Effector memory CD8-positive, alpha-beta T cell (primary cell): ENCODE measurements around the gene AUTS2.

Source experiments
- ATAC-seq: fragments of 150-1000 bp; cut with Tn5 transposase; replicated peaks from 2 replicates; pipeline ENCODE4 v1.10.0; 2021; ENCODE audit warnings: mild to moderate bottlenecking, moderate library complexity
- DNase-seq, 3 experiments: peaks; one replicate each; pipeline ENCODE4 v3.0.0; 2021
- H3K27ac Mint-ChIP-seq, 2 donors: one replicate each; pipeline ENCODE4 v1.8.0; 2022; ENCODE audit warnings: mild to moderate bottlenecking in 2 of 2, mixed read lengths in 2 of 2, moderate library complexity in 2 of 2
- H3K27me3 Mint-ChIP-seq, 2 donors: one replicate each; pipeline ENCODE4 v1.8.0; 2022; ENCODE audit warnings: mixed read lengths in 2 of 2
- H3K36me3 Mint-ChIP-seq: one replicate; pipeline ENCODE4 v1.8.0; 2022; ENCODE audit warnings: mild to moderate bottlenecking, moderate library complexity, mixed read lengths; ENCODE audit not compliant: insufficient read depth
- H3K4me1 Mint-ChIP-seq, 2 donors: one replicate each; pipeline ENCODE4 v1.8.0; 2022; ENCODE audit warnings: low read depth in 2 of 2, mixed read lengths in 2 of 2
- H3K4me3 Mint-ChIP-seq, 2 donors: one replicate each; pipeline ENCODE4 v1.8.0; 2022; ENCODE audit warnings: mild to moderate bottlenecking in 2 of 2, mixed read lengths in 2 of 2, moderate library complexity in 2 of 2
- H3K9me3 Mint-ChIP-seq, 2 donors: one replicate each; pipeline ENCODE4 v1.8.0; 2022; ENCODE audit warnings: mixed read lengths in 2 of 2

Gene AUTS2

GRCh38 chr7:70208236-70209063 is 610.2 kb downstream of the AUTS2 start:
- Mint-ChIP-seq H3K27me3 (no peaks in the 10 kb centered on the region), H3K9me3 (no peaks in the 10 kb centered on the region), H3K27ac (no peak overlapping the region), H3K4me3 (no peak overlapping the region), H3K36me3 (no peaks in the 10 kb centered on the region), H3K4me1 (no peaks in the 10 kb centered on the region)
- no peak for ATAC-seq
- no peak for DNase-seq

DNA sequence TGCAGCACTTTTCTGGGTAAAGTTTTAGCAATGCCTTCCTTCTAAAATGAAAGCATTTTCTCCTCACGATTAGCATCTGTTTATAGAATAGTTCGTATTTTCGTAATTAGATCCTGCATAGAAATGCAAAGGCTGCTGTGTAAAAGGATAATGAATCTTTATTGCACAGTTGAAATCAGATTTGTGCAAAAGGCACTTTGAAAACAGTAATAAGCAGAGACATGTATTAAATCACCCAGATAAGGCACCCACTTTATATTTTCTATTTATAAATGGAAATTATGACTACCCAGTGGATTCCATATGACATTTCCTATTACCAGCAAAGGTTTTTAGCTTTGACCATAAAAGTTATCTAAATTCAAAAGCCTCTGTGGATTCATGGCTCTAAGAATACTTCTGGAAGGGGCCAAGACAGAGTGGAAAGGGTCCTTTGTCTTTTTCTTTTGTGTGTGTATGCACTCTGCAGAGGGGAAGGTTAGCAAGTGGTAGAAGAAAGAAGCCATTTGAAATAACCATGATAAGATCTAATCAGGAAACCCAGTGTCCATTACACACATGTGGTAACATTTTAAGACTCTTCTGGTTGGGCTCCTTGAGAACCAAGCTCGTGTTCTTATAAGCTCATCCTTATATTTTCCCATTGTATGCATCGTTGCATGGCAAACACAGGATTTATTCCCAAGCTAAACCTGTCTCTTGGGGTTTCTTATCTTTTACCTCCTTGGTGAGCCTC is 612.1 kb downstream of the AUTS2 start:
- Mint-ChIP-seq H3K27me3 (no peaks in the 10 kb centered on the region), H3K9me3 (no peaks in the 10 kb centered on the region), H3K4me3 (no peak overlapping the region), H3K36me3 (no peaks in the 10 kb centered on the region), H3K4me1 (no peaks in the 10 kb centered on the region), H3K27ac (no peak overlapping the region)
- ATAC-seq, result no peak
- DNase-seq, result no peak

DNA sequence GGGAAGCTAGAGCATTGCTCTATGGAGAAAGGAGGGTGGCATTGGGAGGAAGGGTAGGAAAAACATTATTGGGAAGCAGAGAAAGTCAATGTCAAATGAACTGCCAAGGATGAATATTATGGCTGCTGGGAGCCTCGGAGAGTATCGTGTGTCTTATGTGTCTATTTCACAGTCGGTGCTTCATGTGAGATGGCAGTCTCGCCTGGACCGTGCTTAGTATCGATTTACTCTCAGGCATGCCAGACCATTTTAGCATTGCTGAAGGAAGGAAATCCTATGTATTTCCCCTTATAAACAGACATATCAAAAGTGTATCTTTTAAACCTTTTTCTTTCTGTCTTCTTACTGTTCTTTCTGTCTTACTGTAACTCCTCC is 612.6 kb downstream of the AUTS2 start:
- Mint-ChIP-seq H3K4me1 (no peaks in the 10 kb centered on the region), H3K27me3 (no peaks in the 10 kb centered on the region), H3K9me3 (no peaks in the 10 kb centered on the region), H3K4me3 (no peak overlapping the region), H3K36me3 (no peaks in the 10 kb centered on the region), H3K27ac (no peak overlapping the region)
- ATAC-seq (no peak), DNase-seq (no peak)

DNA sequence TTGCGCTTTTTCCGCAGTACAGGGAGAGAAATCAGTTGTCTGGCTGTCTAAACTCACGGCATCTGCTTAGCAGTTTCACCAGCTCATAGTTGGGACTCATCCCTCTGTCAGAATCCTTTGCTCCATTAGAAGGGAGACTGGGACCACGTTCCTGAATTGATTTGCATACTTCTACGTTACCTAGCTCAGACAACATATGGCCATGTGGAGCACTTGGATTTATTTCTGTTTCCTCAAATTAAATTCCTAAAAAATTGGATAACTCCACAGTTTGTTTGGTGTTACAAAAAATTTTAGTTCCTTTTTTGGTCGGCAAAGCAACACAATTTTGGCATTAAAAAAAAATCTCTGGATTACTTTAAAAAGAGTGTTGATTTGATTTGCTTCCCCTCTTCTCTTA is 614.0 kb downstream of the AUTS2 start:
- no peaks in the 10 kb centered on the region for H3K9me3 Mint-ChIP-seq
- no peak for DNase-seq
- peaks cover 0 to 3% of the 10 kb centered on the region in 2 donors for H3K4me1 Mint-ChIP-seq
- no peak for ATAC-seq
- no peaks in the 10 kb centered on the region for H3K27me3 Mint-ChIP-seq
- no peak overlapping the region for H3K4me3 Mint-ChIP-seq
- H3K36me3 Mint-ChIP-seq, result no peaks in the 10 kb centered on the region
- H3K27ac Mint-ChIP-seq, result no peak overlapping the region

DNA sequence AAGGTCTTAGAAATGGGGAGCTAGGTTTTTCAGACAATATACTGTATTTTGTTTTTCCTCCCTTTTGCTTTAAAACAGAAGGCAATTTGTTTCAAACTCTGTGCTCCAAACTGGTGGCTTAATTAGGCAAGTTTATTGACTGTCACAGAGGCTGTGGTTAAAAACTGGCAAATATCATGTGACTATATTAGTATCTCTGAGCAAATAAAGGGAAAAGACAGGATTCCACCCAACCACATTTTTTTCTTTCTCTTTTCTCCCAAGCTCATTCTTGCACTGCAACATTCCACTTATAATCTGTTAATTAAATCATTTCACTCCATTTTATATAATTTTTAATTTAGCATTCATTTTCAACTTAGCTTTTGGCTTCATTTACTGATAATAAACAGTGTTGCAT is 615.8 kb downstream of the AUTS2 start:
- DNase-seq (no peak), ATAC-seq (no peak)
- Mint-ChIP-seq H3K4me3 (no peak overlapping the region), H3K27ac (no peak overlapping the region), H3K36me3 (no peaks in the 10 kb centered on the region), H3K4me1 (peaks cover 0 to 3% of the 10 kb centered on the region in 2 donors), H3K9me3 (no peaks in the 10 kb centered on the region), H3K27me3 (no peaks in the 10 kb centered on the region)

GRCh38 chr7:70215491-70215890 is 617.2 kb downstream of the AUTS2 start:
- Mint-ChIP-seq H3K27me3 (no peaks in the 10 kb centered on the region), H3K4me3 (no peak overlapping the region), H3K27ac (no peak overlapping the region), H3K36me3 (no peaks in the 10 kb centered on the region), H3K9me3 (no peaks in the 10 kb centered on the region), H3K4me1 (peaks cover 0 to 3% of the 10 kb centered on the region in 2 donors)
- no peak for DNase-seq
- ATAC-seq, result no peak

DNA sequence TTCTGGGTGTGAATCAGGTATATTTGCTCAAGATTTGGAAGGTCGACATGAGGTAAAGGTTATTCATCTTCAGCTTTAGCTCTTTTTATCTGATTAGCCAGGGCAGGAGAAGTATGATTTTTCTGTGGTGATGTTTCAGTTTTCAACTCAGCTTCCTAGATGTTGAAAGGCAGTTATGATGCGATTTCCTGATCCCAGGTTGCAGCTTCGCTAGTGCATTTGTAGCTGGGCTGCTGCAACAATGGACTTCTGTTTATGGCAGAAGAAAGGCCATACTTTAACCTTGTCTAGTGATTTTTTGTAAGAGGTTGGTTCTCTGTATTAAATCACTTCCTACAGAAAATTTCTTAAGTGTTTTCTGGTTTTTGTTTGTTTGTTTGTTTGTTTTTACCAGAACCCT is 619.3 kb downstream of the AUTS2 start:
- no peak for ATAC-seq
- no peaks in the 10 kb centered on the region for H3K36me3 Mint-ChIP-seq
- H3K4me1 Mint-ChIP-seq, result peaks cover 0 to 3% of the 10 kb centered on the region in 2 donors
- no peaks in the 10 kb centered on the region for H3K9me3 Mint-ChIP-seq
- H3K27me3 Mint-ChIP-seq, result no peaks in the 10 kb centered on the region
- no peak for DNase-seq
- H3K27ac Mint-ChIP-seq, result no peak overlapping the region
- no peak overlapping the region for H3K4me3 Mint-ChIP-seq

DNA sequence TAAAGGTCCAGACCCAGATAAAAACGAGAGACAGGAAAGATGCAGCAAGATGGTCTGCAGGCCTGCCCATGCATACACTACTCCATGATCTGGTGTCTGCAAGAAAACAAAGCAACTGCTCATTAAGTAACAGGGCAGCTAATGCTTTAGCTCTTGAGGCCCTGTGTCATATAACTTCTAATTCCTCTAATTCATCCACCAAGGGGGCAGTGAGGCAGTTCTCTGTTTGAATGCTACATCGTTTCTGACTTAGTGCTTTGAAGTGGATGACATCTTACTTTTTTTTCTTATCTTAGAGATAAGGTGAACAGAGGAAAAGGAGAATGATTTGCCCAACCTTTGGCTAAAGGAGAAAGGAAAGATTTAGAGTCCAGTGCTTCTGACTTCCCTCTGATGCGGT is 619.7 kb downstream of the AUTS2 start:
- no peaks in the 10 kb centered on the region for H3K36me3 Mint-ChIP-seq
- no peak for ATAC-seq
- no peaks in the 10 kb centered on the region for H3K9me3 Mint-ChIP-seq
- H3K4me1 Mint-ChIP-seq, result peaks cover 0 to 3% of the 10 kb centered on the region in 2 donors
- no peaks in the 10 kb centered on the region for H3K27me3 Mint-ChIP-seq
- no peak for DNase-seq
- H3K27ac Mint-ChIP-seq, result no peak overlapping the region
- H3K4me3 Mint-ChIP-seq, result no peak overlapping the region

- ATAC-seq, result no peak
- H3K4me1 Mint-ChIP-seq, result peaks cover 0 to 3% of the 10 kb centered on the region in 2 donors
- H3K36me3 Mint-ChIP-seq, result no peaks in the 10 kb centered on the region
- no peak overlapping the region for H3K4me3 Mint-ChIP-seq
- H3K9me3 Mint-ChIP-seq, result no peaks in the 10 kb centered on the region
- DNase-seq, result no peak
- H3K27me3 Mint-ChIP-seq, result no peaks in the 10 kb centered on the region
- no peak overlapping the region for H3K27ac Mint-ChIP-seq
Observed at GRCh38 chr7:70219061-70219460, 620.8 kb downstream of the AUTS2 start.

DNA sequence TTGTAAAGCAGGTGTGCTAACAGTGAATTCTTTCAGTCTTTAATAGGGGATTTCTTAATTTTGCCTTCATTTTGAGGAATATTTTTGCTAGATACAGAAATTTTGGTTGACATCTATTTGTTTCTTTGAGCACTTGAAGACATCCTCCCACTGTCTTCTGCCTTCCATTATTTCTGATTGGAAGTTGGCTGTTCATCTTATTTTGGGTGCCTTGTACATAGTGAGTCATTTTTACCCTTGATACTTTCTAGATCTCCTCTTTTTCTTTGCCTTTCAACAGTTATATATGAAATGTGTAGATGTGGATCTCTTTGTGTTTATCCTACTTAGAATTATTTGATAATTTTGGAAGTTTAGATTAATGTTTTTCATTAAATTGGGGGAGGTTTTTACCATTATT is 631.0 kb downstream of the AUTS2 start:
- ATAC-seq (no peak), DNase-seq (no peak)
- H3K27ac Mint-ChIP-seq, result no peak overlapping the region

DNA sequence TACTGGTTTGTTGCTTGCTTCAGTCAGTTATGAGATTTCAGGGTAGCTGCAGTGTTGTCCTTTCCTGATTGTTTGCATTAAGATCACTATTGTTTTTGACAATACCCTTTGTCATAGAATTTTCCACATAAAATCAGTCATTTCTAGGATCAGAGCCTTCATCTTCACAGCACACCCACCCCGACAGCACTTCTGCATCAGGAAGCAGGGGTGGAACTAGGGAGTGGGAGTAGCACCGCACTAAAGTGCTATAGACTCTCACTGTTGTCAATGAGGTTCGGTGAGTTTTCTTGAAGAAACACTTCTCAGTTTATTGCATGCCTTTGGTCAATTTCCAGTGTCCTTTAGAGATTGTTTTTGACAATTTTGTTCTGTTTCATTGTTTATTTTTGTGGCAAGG is 632.5 kb downstream of the AUTS2 start:
- Mint-ChIP-seq H3K4me1 (no peaks in the 10 kb centered on the region), H3K27me3 (no peaks in the 10 kb centered on the region), H3K27ac (no peak overlapping the region), H3K9me3 (peaks cover 9 to 10% of the 10 kb centered on the region in 2 donors), H3K4me3 (no peak overlapping the region), H3K36me3 (no peaks in the 10 kb centered on the region)
- ATAC-seq, result no peak
- DNase-seq, result no peak

More for the DNA sequence above, 631.0 kb downstream of the AUTS2 start:
- Mint-ChIP-seq H3K27me3 (no peaks in the 10 kb centered on the region), H3K36me3 (no peaks in the 10 kb centered on the region), H3K4me3 (no peak overlapping the region), H3K9me3 (peaks cover 9 to 10% of the 10 kb centered on the region in 2 donors), H3K4me1 (no peaks in the 10 kb centered on the region)

GRCh38 chr7:70233776-70234175 is 635.5 kb downstream of the AUTS2 start:
- ATAC-seq (no peak), DNase-seq (no peak)
- H3K27me3 Mint-ChIP-seq, result no peaks in the 10 kb centered on the region
- H3K27ac Mint-ChIP-seq, result no peak overlapping the region
- no peak overlapping the region for H3K4me3 Mint-ChIP-seq
- H3K36me3 Mint-ChIP-seq, result no peaks in the 10 kb centered on the region
- peaks cover 0 to 6% of the 10 kb centered on the region in 2 donors for H3K4me1 Mint-ChIP-seq
- peaks cover 9 to 10% of the 10 kb centered on the region in 2 donors for H3K9me3 Mint-ChIP-seq

GRCh38 chr7:70237256-70237655 is 639.0 kb downstream of the AUTS2 start:
- Mint-ChIP-seq H3K27me3 (no peaks in the 10 kb centered on the region), H3K9me3 (no peaks in the 10 kb centered on the region), H3K4me1 (peaks cover 0 to 6% of the 10 kb centered on the region in 2 donors), H3K36me3 (no peaks in the 10 kb centered on the region), H3K4me3 (no peak overlapping the region), H3K27ac (no peak overlapping the region)
- DNase-seq, result no peak
- ATAC-seq, result no peak
